CD4-positive, alpha-beta T cell treated with Interferon alpha-2 for 1 hour (primary cell): Measurements from ENCODE around the gene RAB4A.

Source experiments
- DNase-seq, 2 donors: peaks; one replicate each; pipeline ENCODE4 v3.0.0-alpha.2; 2020 to 2022

The RAB4A gene, protein sequence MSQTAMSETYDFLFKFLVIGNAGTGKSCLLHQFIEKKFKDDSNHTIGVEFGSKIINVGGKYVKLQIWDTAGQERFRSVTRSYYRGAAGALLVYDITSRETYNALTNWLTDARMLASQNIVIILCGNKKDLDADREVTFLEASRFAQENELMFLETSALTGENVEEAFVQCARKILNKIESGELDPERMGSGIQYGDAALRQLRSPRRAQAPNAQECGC

DNA sequence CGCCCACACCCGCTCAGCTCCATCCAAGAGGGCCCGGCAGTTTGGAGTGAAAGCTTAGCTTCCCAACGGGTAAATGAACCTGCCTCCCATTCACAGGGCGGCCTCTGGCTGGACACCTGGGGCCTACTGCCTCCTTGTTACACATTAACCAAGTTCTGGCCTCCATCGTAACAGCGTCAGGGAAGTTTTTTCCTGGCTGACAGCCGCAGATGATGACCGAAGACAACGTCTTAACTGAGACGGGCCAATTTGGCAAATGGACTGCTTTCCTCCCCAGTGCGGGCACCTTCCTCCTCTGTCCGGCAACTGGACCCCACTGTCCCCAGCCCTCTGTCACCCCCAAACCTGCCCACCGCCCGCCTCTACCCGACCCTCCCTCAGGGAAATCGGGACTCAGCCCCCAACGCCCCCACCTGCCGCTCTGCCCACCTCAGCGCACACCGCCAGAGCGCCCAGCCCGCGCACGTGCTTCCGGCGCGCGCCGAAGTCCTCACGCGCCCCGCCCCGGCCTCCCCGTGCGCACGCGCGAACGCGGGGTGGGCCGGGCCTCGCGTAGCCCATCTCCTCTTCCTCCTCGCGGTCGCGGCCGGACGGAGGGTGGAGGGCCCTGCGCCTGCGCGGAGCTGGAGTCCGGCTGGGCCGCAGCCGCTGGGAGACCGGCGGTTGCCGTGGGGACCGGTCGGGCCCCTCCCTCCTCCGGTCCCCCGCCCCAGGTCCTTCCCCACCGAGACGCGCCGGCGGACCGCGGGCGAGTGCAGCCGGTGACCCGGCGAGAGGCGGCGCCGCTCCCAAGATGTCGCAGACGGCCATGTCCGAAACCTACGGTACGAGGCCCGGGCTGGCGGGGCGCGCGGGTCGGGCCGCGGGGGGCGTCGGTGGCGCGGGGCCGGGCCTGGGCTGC is at the start of gene RAB4A:
Gene RAB4A, plus strand, starts transcription at position 565 of the 901 bp plus-strand sequence. Its CDS starts 229 bp downstream, at position 794.
- peak; percentile 83 to 86 for DNase-seq

DNA sequence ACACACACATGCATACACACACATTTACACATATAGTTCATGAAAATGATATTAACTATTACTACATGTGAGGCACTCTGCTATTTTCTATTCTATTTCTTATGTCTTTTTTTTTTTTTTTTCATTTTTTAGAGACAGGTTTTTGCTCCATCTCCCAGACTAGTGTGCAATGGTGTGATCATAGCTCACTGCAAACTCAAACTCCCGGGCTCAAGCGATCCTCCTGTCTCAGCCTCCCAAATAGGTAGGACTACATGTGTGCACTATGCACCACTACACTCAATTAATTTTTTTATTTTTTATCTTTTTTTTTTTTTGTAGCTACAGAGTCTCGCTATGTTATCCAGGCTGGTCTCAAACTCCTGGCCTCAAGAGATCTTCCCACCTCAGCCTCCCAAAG is 48.8 kb upstream of the RAB4A start:
- DNase-seq = no peak

DNA sequence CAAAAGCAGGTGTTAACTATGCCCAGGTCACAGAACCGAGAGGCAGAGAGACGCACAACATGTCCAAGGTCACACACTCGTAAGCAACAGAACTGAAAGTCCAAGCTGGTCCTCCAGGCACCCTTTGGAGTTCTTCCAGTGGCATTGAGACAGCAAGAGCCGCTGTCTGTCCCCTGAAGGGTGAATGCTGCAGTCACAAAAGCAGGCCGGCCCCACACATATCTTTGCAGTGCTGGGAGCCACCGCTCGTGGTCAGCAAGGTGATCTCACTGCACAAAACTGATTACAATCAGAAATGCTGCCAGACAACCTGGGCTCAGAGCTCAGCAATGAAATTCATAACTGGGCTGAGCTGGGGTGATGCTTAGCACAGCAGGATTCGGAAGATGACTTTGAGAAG is 47.4 kb upstream of the RAB4A start:
- DNase-seq = no peak

DNA sequence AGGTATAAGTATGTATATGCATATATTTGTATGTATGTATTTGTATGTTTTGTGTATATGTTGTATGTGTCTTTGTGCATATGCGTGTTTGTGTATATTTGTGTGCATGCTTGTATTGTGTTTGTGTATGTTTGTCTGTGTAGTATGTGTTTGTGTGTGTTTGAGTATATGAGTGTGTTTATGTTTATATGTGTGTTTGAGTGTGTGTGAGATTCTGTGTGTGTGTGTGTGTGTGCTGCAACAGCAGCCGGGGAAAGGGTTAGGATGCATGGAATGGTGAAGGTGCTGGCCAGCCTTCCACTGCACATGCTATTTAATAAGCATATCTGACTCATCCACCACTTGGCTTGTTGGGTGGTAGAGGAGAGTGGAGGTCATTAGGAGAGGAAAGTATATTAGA is 46.6 kb upstream of the RAB4A start:
- DNase-seq = no peak

DNA sequence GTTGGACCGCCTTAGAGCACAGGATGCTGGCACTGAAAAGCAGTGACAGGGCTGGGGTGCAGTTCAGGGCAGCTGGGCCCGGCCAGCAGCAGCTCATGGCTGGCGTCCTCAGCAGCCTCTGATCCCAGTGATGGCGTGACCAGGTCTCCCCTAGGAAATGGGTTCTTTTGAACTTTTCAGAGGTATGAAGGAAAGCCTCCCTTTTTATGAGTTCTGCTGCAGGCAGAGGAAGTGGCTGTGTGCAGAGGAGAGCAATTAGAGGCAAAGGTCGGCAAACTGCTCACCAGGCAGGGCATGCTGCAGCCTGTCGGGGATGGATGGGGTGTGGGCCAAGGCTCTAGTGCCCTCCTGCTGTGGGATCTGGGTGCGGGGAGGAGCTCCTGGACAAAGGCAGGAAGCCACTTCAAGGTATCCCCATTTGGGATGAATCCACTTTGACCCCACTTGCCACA is 45.6 kb upstream of the RAB4A start:
- DNase-seq = no peak

DNA sequence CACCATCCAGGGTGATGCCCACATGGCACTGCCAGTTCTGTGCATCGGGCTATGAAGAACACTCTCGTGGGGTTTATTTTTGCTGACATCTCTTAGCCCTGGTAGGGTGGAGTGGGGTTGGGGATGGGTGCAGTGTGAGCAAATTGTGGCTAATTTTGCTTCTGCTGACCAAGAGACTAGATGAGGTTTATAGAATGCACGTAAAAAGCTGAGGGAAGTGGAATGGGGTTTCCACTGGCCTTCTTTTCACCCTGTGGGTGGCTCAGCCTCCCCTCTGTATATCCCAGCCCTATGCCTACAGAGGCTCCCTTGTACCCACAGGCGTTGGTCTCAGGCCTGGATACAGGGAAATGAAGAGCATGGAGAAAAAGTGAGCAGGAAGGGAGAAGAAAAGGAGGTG is 44.1 kb upstream of the RAB4A start:
- no peak for DNase-seq

DNA sequence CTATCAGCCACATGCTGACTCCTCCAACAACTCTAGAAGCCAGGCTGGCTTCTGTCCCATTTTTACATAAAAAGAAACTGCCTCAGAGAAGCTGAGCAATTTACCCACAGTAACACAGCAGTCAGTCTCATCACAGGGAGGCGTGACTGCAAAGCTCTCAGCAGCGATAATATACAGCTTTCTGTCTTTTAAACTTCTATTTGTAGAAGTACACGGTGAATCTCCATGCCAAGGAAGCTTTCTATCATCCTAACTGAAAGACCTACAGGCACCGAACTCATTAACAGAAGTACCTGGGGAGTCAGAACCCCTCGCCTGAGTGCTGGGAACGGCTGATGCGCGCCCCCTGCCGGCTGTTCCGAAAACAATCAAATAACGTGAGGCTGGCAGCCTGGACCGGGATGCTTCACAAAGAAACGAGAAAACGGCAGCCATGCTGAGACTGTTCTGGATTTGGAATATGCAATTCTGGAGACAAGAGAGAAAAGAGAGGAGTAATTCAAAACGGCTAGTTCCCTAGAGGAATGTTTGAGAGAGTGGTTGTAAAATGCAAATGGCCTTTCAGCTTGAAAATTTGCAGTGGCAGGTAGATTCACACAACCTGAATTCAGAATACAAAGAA is 43.5 kb upstream of the RAB4A start:
- DNase-seq = peak; percentile 79 to 85

DNA sequence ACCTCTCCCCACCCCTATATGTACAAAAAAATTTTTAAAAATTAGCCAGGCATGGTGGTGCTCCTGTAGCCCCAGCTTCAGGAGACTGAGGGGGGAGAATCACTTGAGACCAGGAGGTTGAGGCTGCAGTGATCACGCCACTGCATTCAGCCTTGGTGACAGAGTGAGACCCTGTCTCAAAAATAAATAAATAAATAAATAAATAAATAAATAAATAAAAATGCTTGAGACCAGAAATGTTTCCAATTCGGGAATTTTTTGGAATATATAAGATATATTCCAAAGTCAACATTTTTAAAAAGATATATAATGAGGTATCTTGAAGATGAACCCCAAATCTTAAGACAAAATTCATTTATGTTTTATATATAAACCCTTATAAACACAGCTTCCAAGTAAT is 42.4 kb upstream of the RAB4A start:
- no peak for DNase-seq

DNA sequence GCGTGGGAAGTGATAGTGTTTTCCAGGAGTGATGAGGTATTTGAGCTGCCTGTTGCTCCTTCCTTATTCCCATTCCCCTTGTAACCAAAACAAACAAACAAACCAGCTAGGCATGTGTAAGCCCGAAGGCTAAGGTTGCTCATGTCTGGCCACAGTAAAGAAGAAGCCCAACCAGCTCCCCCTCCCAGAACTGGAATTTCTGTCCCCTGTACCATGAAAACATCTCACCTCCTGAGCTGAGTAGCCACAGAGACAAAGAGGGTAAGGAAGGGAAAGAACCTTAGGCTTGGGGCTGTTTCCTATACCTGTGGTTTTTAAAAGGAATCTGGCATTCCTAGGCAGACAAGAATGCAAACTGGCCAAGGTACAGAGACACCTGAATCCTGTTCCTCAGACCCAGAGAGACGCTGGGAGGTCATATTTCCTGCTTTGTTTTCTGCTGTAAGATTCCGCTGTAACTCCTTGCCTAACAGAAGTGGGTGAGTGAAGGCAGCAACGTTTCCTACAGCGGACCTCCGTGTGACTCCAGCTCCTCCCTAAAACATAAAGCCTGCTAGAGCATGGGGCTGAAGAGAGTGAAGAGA is 41.7 kb upstream of the RAB4A start:
- no peak for DNase-seq

DNA sequence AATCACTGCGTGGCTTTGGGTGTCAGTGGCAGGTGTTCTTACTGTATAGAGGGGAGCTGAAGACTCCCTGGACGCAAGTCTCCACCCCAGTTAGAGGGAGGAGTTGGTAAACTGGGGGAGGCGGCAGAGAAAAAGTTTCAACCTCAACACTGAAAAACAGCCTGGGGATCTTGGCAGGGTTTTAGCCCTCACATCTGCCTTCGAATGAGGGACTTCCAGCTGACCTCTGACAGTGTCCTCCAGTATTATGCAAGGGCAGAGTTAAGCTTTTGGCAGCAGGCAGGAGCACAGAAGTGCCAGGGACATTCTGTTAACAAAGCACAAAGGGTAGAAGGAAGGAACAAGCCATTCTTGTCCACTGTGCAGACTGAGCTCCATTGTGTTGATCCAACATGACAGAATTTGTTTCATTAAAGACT is 41.2 kb upstream of the RAB4A start:
- no peak for DNase-seq

DNA sequence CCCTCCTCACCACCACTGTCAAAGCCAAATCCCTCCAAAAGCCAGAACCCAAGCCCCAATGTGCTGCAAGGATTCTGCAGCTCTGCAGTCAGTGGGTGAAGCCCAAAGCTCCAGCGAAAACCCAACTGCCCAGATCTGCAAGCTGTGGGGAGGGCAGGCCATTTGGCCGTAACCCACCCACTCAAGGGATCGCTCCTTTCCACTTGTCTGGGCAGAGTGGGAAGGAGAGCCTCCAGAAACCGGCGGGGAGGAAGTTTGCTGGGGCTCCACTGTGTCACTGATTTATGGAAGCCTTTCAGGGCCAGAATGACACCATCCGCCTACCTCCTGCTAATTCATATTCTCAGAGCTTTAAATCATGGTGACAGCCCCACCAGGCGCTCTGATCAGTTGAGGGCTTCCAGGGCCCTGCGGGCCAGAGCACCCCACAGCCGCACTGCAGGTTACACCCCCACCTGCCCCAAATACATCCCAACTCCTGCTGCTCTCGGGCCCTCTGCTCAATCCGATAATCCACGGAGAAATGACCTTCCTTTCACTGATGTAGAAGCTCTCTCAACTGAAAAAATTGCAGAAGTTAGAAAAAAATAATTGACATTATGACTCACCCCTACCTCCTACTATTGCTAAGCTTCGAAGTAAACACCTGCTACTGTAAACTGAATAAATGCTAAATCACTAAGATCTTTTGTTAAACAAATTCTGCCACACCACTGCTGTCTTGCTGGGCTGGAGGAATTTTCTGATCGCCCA is 40.6 kb upstream of the RAB4A start:
- no peak for DNase-seq

DNA sequence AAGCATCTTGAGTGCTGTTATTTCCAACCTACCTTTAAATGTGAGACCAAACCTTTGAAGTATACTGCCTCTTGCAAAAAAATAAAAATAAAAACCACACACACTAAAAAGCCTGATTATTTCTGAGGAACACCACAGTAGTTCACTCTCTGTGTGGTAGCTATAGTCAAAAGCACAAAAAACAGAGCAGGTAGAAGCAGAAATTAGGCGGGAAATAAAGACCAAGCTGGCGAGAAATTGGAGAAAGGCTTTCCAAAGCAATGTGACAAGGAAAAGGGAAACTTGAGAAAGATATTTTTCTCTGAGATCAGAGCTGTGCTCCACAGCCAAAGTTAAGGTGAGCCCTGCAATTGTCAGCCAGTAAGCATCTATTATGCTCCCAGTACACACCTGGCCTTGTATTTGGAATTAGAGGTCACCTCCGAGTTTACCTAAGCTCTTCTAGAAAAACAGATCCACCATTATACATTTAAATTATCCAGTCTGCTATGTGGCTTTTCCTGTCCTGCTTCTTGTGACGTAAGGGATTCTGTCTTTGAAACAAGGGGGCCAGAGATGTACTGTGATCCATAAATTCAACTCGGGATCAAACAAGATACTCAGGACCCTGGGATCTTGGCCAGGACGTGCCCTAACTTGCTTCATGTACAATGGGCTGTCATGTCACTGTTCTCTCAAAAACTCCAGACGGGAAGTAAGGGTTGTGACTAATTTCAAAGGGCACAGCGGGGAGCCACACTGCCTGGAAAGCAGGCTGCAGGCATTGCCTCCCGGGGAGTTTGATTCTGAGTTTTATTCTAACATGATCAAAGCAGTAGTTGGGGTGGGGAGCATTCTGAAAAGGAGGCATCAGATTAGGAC is 39.8 kb upstream of the RAB4A start:
- DNase-seq = no peak

DNA sequence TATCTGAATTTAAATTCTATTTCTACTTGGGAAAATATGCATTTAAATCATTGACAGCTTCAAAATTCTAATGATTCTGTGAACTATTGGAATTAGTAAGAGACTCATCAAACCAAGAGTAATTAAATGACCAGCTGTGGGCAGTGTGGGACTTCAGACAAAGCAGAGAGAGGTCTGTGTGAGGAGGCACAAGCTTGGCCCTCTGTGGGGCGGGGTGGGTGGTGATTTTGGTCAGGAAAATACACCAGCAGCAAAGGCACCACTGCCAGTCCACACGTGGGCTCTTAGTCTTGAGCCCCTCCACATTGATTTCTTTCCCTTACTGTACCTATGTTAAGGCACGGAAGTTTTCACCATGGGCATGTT is 39.2 kb upstream of the RAB4A start:
- no peak for DNase-seq

DNA sequence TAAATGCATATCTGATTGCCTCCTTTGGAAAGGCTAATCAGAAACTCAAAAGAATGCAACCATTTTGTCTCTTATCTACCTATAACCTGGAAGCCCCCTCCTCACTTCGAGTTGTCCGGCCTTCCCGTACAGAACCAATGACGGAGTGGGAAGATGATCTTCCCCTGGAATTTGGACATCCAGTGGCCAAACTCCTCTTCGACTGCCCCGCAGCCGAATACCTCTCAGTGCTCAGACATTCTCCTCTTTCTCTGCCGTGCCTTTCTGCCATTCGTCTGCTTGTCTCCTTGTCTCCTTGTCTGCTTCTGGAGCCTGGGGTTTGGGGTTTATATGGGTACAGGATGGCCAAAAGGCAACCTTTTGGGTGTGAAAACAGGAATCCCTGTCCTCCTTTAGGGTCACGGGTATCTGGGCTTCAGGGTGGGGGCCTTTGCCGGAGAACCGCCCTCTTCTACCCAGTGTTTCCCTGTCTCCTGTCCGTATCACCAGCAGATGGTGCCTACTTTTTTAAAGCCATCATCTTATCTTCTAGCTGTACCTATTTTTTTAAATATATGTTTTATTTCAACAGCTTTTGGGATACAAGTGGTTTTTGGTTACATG is 35.9 kb upstream of the RAB4A start:
- no peak for DNase-seq

DNA sequence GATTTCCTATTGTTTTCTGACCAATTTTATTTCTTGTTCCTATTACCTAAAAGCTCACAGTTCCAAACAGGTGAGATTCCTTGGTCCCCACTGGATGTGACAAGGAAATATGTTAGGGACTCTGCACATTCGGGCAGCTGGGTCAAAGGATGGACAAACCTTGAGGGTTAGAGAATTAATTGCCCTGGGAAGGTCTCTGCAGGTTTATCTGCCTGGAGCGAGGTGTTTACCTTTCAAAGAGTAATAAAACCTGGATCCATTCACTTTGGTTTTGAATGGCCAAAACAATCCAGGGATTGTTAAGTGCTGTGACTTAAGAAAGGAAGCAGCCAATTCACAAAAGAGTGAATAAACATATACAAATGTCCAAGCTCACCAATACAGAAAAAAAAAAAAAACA is 33.6 kb upstream of the RAB4A start:
- no peak for DNase-seq

DNA sequence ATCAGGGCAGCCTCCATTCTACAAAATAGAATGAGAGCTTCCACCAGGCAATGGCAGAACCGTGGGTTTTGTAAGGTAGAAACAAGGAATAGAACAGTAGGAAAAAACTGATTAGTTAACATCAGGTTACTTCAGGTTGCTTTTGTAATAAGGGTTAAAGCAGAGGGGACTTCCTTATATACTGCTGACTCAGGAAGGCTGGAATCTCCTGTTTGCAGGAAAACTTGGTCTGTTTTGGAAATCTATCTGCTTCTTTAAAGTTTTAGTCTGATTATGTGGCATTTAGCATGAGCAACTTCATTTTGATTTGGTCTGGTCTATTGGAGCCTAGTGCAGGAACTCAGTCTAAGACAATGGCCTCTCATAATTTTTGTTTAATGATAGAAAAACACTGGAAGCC is 32.7 kb upstream of the RAB4A start:
- DNase-seq = no peak

DNA sequence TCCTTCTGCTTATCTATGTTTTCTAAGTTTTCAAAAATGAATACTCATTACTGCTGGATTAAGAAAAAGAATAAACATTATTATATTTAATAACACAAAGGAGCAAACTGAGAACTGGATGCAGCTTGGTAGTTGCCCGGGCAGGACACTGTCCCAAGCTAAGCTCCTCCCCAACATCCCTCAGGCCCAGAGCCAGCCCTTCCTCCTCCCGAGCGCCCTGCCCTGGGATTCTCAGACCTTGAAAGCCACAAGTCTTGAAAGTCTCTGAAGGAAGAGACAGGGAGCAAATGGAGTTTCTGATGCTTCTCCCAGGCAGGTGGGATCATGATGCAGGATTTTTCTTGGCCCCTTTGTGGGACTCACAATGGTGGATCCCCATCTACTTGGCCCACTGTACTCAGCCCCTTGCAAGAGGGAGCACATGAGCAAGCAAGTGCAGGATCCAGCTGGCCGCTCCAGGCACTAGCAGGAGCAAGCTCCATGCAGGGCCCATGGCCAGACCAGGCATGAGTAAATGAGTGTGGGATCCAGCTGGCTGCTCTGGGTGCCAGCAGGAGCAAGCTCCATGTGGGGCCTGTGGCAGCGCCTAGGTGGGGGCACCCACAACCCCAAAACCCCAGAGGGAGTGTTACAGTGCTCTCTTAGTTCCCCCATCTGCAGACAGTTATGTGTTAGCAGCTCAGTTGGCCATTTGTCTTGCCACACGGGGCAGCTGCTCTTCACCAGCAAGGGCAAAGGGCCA is 32.1 kb upstream of the RAB4A start:
- no peak for DNase-seq

DNA sequence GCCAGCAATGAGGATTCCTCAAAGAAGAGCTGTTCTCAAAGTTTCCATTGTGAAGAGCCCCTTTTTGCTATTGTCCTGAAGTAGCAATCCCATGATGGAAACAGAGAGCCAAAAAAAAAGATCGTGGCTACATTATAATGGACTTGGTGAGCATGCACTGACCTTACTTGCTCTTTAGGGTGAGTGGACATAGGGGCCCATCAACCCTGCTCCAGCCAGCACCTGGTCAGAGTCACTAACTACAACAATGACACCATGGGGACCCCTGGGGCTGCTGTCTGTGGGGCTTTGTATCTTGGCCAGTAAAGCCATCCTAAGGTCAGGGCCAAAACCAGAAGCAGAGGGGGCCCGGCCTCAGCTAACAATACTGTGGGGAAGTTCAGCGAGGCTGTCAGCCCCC is 30.4 kb upstream of the RAB4A start:
- no peak for DNase-seq

DNA sequence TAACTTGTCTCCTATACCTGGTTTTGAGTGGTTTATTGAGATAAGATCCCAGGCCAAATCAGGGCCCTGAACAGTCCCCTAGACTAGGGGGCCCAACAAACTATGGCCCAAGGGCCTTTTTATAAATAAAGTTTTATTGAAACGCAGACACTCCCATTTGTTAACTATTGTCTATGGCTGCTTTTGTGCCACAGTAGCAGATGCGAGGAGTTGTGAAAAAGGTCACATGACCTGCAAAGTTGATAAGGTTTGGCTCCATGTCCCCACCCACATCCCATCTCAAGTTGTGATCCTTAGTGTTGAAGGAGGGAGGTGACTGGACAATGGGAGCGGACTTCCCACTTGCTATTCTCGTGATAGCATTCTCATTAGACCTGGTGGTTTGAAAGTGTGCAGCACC is 29.5 kb upstream of the RAB4A start:
- no peak for DNase-seq

DNA sequence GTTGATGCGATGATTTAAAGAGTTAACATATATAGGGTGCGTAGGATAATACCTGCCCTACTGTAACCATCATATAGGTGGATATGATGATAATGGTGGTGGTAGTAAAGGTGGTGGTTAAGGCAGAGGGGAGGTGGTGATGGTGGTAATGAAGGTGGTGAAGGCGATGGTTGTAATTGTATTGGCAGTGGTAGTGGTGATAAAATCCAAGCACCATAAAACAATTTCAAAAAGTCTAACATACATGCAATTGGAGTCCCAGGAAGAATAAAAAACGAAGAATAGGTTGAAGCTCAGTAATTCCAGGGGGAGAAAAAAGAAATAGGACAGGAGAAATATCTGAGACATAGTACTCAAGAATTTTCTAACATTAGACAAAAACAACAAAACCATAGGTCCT is 27.3 kb upstream of the RAB4A start:
- DNase-seq = no peak

DNA sequence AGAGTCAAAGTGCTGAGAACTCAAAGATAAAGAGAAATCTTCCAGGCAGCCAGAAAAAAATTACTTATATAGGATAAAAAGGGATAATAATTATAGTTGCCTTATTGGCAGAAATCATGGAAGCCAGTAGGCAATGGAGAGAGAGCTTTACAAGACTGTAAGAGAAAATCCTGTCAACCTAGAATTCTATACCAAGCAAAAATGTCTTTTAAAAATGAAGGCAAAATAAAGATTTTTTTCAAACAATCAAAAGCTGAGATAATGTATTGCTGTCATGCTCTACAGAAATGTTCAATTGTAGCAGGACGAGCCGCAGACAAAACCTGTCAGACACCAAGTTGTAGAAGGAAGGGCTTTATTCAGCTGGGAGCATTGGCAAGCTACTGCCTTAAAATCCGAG is 26.8 kb upstream of the RAB4A start:
- no peak for DNase-seq
